ENCODE measurements around the gene PLVAP.

DNA sequence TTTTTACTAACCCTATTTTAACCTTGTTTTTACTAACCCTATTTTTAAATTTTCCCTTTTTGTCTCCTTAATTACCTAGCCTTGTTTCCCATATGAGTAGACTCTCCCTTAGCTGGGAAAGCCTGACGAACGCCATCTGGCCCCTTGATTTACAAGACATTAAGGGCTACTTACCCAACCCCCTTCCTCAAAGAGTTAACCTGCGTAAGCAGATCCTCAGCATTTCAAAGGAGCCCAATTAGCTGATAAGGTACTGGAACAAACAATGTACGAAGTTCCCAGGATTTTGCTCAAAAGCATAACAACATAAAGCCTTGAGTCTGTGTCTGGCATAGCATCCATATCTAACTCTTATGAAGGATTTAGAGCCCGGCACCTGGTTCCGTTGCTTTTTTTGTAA lies 38.0 kb upstream of the PLVAP start:
- TF ChIP-seq, protein P1, sequence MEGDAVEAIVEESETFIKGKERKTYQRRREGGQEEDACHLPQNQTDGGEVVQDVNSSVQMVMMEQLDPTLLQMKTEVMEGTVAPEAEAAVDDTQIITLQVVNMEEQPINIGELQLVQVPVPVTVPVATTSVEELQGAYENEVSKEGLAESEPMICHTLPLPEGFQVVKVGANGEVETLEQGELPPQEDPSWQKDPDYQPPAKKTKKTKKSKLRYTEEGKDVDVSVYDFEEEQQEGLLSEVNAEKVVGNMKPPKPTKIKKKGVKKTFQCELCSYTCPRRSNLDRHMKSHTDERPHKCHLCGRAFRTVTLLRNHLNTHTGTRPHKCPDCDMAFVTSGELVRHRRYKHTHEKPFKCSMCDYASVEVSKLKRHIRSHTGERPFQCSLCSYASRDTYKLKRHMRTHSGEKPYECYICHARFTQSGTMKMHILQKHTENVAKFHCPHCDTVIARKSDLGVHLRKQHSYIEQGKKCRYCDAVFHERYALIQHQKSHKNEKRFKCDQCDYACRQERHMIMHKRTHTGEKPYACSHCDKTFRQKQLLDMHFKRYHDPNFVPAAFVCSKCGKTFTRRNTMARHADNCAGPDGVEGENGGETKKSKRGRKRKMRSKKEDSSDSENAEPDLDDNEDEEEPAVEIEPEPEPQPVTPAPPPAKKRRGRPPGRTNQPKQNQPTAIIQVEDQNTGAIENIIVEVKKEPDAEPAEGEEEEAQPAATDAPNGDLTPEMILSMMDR (IDR thresholded peaks at IDR 0.05; ENCODE audit: extremely low read depth in 1 of 2, insufficient read depth in 1 of 2, low read depth in 1 of 2, low read length in 2 of 2): no peak
- TF ChIP-seq POLR2A (IDR thresholded peaks at IDR 0.05; ENCODE audit: low read depth, low read length) (no peak), JUN (IDR thresholded peaks at IDR 0.05; ENCODE audit: borderline replicate concordance, insufficient read depth, insufficient read length, low read depth) (no peak), POLR2AphosphoS5 (IDR thresholded peaks at IDR 0.05; ENCODE audit: insufficient read depth, low read depth, low read length) (no peak)

Data from endothelial cell of umbilical vein (primary cell).